ENCODE data around the gene PTDSS2. TPM values are rescaled to one million over a fixed set of nuclear protein-coding genes. Genes with fewer than 3 reads are reported as not detected.
A peak's percentile ranks its signal among the peaks of the same experiment; 100 is the strongest.

Gene PTDSS2
- total RNA-seq, 1 donor from 2014 or later: 50.4 TPM

DNA sequence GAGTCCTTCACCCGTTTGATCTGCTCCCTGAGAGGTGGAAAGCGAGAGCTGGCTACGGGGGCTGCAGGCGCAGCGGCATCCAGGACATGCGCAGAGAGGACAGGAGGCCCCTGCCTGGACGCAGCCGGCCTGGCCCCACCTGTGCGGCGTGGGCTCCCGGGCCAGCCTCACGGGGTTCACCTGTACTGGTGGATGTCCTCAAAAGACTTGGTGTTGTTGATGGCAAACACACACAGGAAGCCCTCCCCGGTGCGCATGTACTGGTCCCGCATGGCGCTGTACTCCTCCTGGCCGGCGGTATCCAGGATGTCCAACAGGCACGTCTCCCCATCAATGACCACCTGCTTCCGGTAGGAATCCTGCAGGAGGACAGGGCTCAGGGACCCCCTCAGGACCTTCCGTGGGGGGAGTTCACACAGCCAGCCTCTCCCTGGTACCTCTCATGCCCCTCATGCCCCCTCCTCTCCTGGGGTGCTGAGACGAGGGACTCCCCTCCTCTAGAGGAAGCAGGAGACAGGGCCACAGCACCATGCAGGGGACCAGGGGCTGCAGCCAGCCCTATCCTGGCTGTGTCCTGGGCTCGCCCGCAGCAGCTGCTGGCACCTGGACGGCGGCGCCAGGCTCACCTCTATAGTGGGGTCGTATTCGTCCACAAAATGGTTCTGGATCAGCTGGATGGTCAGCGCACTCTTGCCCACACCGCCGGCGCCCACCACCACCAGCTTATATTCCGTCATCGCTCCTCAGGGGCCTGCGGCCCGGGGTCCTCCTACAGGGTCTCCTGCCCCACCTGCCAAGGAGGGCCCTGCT lies 83.7 kb downstream of the PTDSS2 start:
- H3K27ac Mint-ChIP-seq: no peak overlapping the region
- peak overlapping the region; percentile 49 for H3K4me3 Mint-ChIP-seq (ENCODE audit: low read depth)
- H3K36me3 Mint-ChIP-seq (ENCODE audit: insufficient read depth): peaks cover 1% of the 10 kb centered on the region
- H3K9me3 Mint-ChIP-seq (ENCODE audit: low read depth): no peaks in the 10 kb centered on the region
- TF ChIP-seq, protein P1, sequence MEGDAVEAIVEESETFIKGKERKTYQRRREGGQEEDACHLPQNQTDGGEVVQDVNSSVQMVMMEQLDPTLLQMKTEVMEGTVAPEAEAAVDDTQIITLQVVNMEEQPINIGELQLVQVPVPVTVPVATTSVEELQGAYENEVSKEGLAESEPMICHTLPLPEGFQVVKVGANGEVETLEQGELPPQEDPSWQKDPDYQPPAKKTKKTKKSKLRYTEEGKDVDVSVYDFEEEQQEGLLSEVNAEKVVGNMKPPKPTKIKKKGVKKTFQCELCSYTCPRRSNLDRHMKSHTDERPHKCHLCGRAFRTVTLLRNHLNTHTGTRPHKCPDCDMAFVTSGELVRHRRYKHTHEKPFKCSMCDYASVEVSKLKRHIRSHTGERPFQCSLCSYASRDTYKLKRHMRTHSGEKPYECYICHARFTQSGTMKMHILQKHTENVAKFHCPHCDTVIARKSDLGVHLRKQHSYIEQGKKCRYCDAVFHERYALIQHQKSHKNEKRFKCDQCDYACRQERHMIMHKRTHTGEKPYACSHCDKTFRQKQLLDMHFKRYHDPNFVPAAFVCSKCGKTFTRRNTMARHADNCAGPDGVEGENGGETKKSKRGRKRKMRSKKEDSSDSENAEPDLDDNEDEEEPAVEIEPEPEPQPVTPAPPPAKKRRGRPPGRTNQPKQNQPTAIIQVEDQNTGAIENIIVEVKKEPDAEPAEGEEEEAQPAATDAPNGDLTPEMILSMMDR (IDR thresholded peaks at IDR 0.05; ENCODE audit: unreplicated experiment): no peak
- peaks cover 6% of the 10 kb centered on the region for H3K4me1 Mint-ChIP-seq (ENCODE audit: low read depth)
- no peaks in the 10 kb centered on the region for H3K27me3 Mint-ChIP-seq
- no peak for DNase-seq (ENCODE audit: low spot score, unreplicated experiment)

DNA sequence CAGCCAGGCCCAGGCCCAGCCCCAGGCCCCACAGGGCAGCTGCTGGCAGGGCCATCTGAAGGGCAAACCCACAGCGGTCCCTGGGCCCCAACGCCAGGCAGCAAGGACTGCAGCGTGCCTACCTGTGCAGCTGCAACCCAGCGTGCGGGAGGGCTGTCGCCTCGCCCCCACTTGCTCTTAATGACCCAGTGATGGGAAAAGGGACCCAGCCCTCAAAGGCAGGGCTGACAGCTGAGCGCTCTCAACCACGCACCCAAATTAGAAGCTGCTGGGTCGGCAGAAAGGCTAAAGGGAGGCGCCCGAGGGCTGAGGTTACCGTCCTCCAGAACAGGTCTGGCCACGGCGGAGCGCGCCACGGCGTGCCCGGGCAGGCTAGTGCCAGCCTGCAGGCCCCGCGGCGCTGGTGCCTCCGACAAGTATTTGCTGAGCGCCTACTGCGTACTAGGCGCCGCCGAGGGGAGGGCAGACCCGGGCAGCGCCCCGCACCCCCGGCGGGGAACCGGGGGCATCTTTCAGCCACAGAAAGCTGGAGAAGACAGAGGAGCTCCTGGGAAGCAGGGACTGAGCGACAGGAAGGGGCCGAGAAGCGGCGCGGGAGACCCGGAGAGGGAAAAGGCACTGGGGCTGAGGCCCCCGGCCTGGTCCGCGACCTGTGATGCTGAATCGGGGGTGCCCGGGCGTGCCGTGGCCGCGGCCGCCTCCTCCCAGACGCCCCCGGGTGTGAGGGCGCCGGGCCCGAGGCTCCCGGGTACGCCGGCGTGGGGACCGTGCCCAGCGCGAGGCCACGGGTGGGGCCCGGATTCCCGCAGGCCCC lies 84.5 kb downstream of the PTDSS2 start:
- no peak overlapping the region for H3K27ac Mint-ChIP-seq
- DNase-seq (ENCODE audit: low spot score, unreplicated experiment): no peak
- TF ChIP-seq, protein P1 (IDR thresholded peaks at IDR 0.05; ENCODE audit: unreplicated experiment): no peak
- peak overlapping the region; percentile 70 for H3K4me3 Mint-ChIP-seq (ENCODE audit: low read depth)
- no peaks in the 10 kb centered on the region for H3K9me3 Mint-ChIP-seq (ENCODE audit: low read depth)
- H3K27me3 Mint-ChIP-seq: no peaks in the 10 kb centered on the region
- peaks cover 1% of the 10 kb centered on the region for H3K36me3 Mint-ChIP-seq (ENCODE audit: insufficient read depth)
- H3K4me1 Mint-ChIP-seq (ENCODE audit: low read depth): peaks cover 6% of the 10 kb centered on the region

DNA sequence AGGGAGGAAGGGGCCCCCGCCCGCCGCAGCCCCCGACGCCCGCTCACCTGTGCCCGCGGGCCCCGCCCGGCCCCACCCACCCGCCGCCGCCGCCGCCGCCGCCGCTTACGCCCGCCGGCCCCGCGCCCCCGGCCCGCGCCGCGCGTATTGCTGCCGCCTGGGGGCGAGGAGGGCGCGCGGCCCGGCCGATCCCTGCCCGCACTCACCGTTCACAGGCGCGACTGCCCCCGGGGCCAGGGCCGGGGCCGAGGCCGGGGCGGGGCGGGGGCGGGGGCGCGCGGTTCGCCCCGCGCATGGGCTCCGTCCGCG lies 85.1 kb downstream of the PTDSS2 start:
- Mint-ChIP-seq H3K4me3 (ENCODE audit: low read depth) (no peak overlapping the region), H3K27ac (no peak overlapping the region), H3K36me3 (ENCODE audit: insufficient read depth) (peaks cover 1% of the 10 kb centered on the region), H3K9me3 (ENCODE audit: low read depth) (no peaks in the 10 kb centered on the region), H3K4me1 (ENCODE audit: low read depth) (peaks cover 6% of the 10 kb centered on the region), H3K27me3 (no peaks in the 10 kb centered on the region)
- no peak for DNase-seq (ENCODE audit: low spot score, unreplicated experiment)
- TF ChIP-seq, protein P1 (IDR thresholded peaks at IDR 0.05; ENCODE audit: unreplicated experiment): no peak

DNA sequence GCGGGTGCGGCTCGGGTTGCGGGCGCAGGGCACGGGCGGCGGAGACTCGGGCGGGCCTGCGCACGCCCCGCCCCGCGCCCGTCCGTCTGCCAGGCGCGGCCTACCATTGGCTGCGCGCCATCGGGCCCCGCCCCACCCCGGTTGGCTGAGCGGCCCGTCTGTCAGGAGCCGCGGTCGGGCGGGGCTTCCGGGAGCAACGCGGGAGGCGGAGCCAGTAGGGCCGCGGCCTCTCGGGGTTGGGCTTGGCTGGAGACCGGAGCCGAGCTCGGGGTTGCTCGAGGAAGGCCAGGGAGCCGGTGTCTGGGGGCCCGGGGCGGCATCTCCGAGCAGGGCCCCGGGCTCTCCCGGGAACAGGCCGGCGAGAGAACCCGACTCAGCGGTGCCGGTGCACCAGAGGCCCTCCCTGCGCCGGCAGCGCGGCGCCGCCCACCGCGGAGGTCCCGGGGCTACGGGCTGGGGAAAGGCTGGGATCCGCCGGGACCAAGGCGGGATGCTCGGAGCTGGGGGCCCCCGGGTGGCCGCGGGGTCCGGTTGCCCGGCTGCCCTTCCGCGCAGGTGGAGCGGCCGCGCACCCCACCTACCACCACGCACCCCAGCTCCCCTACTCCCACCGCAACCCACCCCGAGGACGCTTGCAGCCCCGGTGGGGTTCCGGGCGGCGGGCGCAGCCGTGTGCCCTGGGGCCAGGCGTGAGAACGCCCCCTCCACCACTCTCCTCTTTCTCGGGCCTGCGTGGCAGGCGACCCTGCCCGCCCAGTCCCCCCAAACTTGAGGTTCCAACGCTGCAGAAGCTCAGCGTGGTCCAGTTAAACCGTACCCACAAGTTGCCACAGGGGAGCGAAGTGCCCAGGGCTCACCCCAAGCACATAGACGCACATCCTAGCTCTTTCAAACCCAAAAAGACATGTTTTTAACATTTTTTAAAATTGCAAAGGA lies 85.7 kb downstream of the PTDSS2 start, which contains the start of gene HRAS:
Gene HRAS (minus strand): TSS at position 58 of the 936 bp plus-strand sequence.
- Mint-ChIP-seq H3K36me3 (ENCODE audit: insufficient read depth) (peaks cover 1% of the 10 kb centered on the region), H3K4me1 (ENCODE audit: low read depth) (peaks cover 6% of the 10 kb centered on the region), H3K27me3 (no peaks in the 10 kb centered on the region), H3K4me3 (ENCODE audit: low read depth) (peak within 1 kb of the TSS; percentile 83), H3K27ac (peak within 1 kb of the TSS; percentile 95), H3K9me3 (ENCODE audit: low read depth) (no peaks in the 10 kb centered on the region)
- peak; percentile 91 for DNase-seq (ENCODE audit: low spot score, unreplicated experiment)
- TF ChIP-seq, protein P1 (IDR thresholded peaks at IDR 0.05; ENCODE audit: unreplicated experiment): no peak
